WTC11 (cell line): Measurements from ENCODE around the gene REN. TPM values are rescaled to one million over a fixed set of nuclear protein-coding genes. Genes with fewer than 3 reads are reported as not detected.

Experiments
- ATAC-seq: fragments of 200-7000 bp; cut with Tn5 transposase; 2 replicates; pipeline ENCODE4 v1.10.0; 2021; ENCODE audit warnings: mild to moderate bottlenecking, moderate library complexity
- CTCF ChIA-PET: fragments of 300-600 bp; sonication (Branson Sonifier 250); formaldehyde crosslinking; loops from one replicate; lab custom pipeline; 2021; ENCODE audit warnings: antibody characterized with exemption; lab: Charles Lee
- POLR2A ChIA-PET: fragments of 350-600 bp; sonication (Branson Sonifier 250); formaldehyde crosslinking; loops from one replicate; lab custom pipeline; 2021; ENCODE audit warnings: antibody characterized with exemption; lab: Charles Lee
- DNase-seq: peaks from one replicate; pipeline ENCODE4 v3.0.0; 2021; ENCODE audit warnings: low spot score
- H3K27ac Mint-ChIP-seq: 2 replicates; pipeline ENCODE4 v1.8.0; 2021; ENCODE audit warnings: mixed read lengths
- H3K27me3 Mint-ChIP-seq: 2 replicates; pipeline ENCODE4 v1.8.0; 2021; ENCODE audit warnings: low read depth, mild to moderate bottlenecking, moderate library complexity, mixed read lengths
- H3K36me3 Mint-ChIP-seq: 2 replicates; pipeline ENCODE4 v1.8.0; 2021; ENCODE audit warnings: mixed read lengths
- H3K4me1 Mint-ChIP-seq: 2 replicates; pipeline ENCODE4 v1.8.0; 2022; ENCODE audit warnings: mixed read lengths
- H3K4me3 Mint-ChIP-seq: 2 replicates; pipeline ENCODE4 v1.8.0; 2021; ENCODE audit warnings: mild to moderate bottlenecking, moderate library complexity, mixed read lengths
- H3K9me3 Mint-ChIP-seq: 2 replicates; pipeline ENCODE4 v1.8.0; 2021; ENCODE audit warnings: mixed read lengths
- CBFB ChIP-seq: sonication (generic); formaldehyde crosslinking; IDR thresholded peaks from 2 replicates; pipeline ENCODE4 v1.8.1; 2022; ENCODE audit warnings: mild to moderate bottlenecking, low read depth, missing genetic modification reagents
- CREM ChIP-seq: sonication (generic); formaldehyde crosslinking; IDR thresholded peaks from 2 replicates; pipeline ENCODE4 v1.8.1; 2022; ENCODE audit warnings: mild to moderate bottlenecking, missing genetic modification reagents, moderate library complexity
- ELF4 ChIP-seq: sonication (generic); formaldehyde crosslinking; IDR thresholded peaks from 2 replicates; pipeline ENCODE4 v1.8.1; 2022; ENCODE audit warnings: low read depth, mild to moderate bottlenecking, moderate library complexity, missing genetic modification reagents
- ETV6 ChIP-seq: sonication (generic); formaldehyde crosslinking; IDR thresholded peaks from 2 replicates; pipeline ENCODE4 v1.8.1; 2022; ENCODE audit warnings: mild to moderate bottlenecking, missing genetic modification reagents
- FOXJ3 ChIP-seq: sonication (generic); formaldehyde crosslinking; IDR thresholded peaks from 2 replicates; pipeline ENCODE4 v1.9.0; 2021; ENCODE audit warnings: missing genetic modification reagents, mild to moderate bottlenecking, borderline replicate concordance
- GRHL2 ChIP-seq: fragments of 250-450 bp; sonication (Bioruptor Pico); IDR thresholded peaks from 2 replicates; pipeline ENCODE4 v1.8.0; 2022; ENCODE audit warnings: mild to moderate bottlenecking, moderate library complexity; ENCODE audit not compliant: insufficient replicate concordance, severe bottlenecking
- GTF2I ChIP-seq: fragments of 250-450 bp; sonication (Bioruptor Pico); conservative IDR thresholded peaks from 2 replicates; pipeline ENCODE4 v1.4.0; 2021; ENCODE audit warnings: mild to moderate bottlenecking
- JUN ChIP-seq: sonication (generic); formaldehyde crosslinking; IDR thresholded peaks from 2 replicates; pipeline ENCODE4 v1.8.0; 2023; ENCODE audit warnings: mild to moderate bottlenecking, missing genetic modification reagents
- NFATC4 ChIP-seq: fragments of 250-450 bp; sonication (Bioruptor Pico); IDR thresholded peaks from 2 replicates; pipeline ENCODE4 v1.9.0; 2021; ENCODE audit warnings: mild to moderate bottlenecking
- NR3C1 ChIP-seq: sonication (generic); formaldehyde crosslinking; conservative IDR thresholded peaks from 2 replicates; pipeline ENCODE4 v1.8.1; 2023; ENCODE audit warnings: low read depth, mild to moderate bottlenecking, missing genetic modification reagents
- PRRX2 ChIP-seq: fragments of 250-450 bp; sonication (Bioruptor Pico); IDR thresholded peaks from 2 replicates; pipeline ENCODE4 v1.8.0; 2021; ENCODE audit warnings: mild to moderate bottlenecking
- RELA ChIP-seq: sonication (generic); formaldehyde crosslinking; IDR thresholded peaks from 2 replicates; pipeline ENCODE4 v1.8.1; 2022; ENCODE audit warnings: missing genetic modification reagents, mild to moderate bottlenecking, borderline replicate concordance
- SMAD4 ChIP-seq: sonication (generic); formaldehyde crosslinking; IDR thresholded peaks from 2 replicates; pipeline ENCODE4 v1.8.0; 2022; ENCODE audit warnings: mild to moderate bottlenecking, missing genetic modification reagents
- TEAD4 ChIP-seq: sonication (generic); formaldehyde crosslinking; IDR thresholded peaks from 2 replicates; pipeline ENCODE4 v1.8.0; 2022; ENCODE audit warnings: mild to moderate bottlenecking, missing genetic modification reagents
- TP53 ChIP-seq: sonication (generic); formaldehyde crosslinking; IDR thresholded peaks from 2 replicates; pipeline ENCODE4 v1.8.1; 2023; ENCODE audit warnings: mild to moderate bottlenecking, missing genetic modification reagents
- ZNF219 ChIP-seq: sonication (generic); formaldehyde crosslinking; IDR thresholded peaks from 2 replicates; pipeline ENCODE4 v1.8.0; 2023; ENCODE audit warnings: missing genetic modification reagents, mild to moderate bottlenecking, borderline replicate concordance
- ZNF416 ChIP-seq: fragments of 250-450 bp; sonication (Bioruptor Pico); IDR thresholded peaks from 2 replicates; pipeline ENCODE4 v1.9.0; 2021; ENCODE audit warnings: mild to moderate bottlenecking, inconsistent platforms
- total RNA-seq: library from RNA; stranded (reverse); gene quantifications from 3 replicates; pipeline ENCODE4 v1.2.3, GENCODE V29; 2021
- TF ChIP-seq, protein P1 (sequence below): sonication (generic); formaldehyde crosslinking; IDR thresholded peaks from 2 replicates; pipeline ENCODE4 v1.8.1; 2022; ENCODE audit warnings: low read depth, mild to moderate bottlenecking, moderate library complexity, missing genetic modification reagents, borderline replicate concordance
- TF ChIP-seq, protein P2 (sequence below): sonication (generic); formaldehyde crosslinking; IDR thresholded peaks from 2 replicates; pipeline ENCODE4 v1.8.0; 2022; ENCODE audit warnings: mild to moderate bottlenecking, missing genetic modification reagents
- TF ChIP-seq, protein P3 (sequence below): sonication (generic); formaldehyde crosslinking; conservative IDR thresholded peaks from 2 replicates; pipeline ENCODE4 v1.8.1; 2022; ENCODE audit warnings: mild to moderate bottlenecking, missing genetic modification reagents
- TF ChIP-seq, protein P4 (sequence below): sonication (generic); formaldehyde crosslinking; IDR thresholded peaks from 2 replicates; pipeline ENCODE4 v1.8.1; 2022; ENCODE audit warnings: missing genetic modification reagents, borderline replicate concordance
- TF ChIP-seq, protein P5 (sequence below): fragments of 250-450 bp; sonication (Bioruptor Pico); IDR thresholded peaks from 2 replicates; pipeline ENCODE4 v1.9.0; 2021; ENCODE audit warnings: moderate library complexity, mild to moderate bottlenecking, inconsistent platforms, borderline replicate concordance
- TF ChIP-seq, protein P6 (sequence below): sonication (generic); formaldehyde crosslinking; IDR thresholded peaks from 2 replicates; pipeline ENCODE4 v1.8.0; 2022; ENCODE audit warnings: mild to moderate bottlenecking, missing genetic modification reagents
- TF ChIP-seq, protein P7 (sequence below): fragments of 250-450 bp; sonication (Bioruptor Pico); conservative IDR thresholded peaks from 2 replicates; pipeline ENCODE4 v1.9.0; 2021; ENCODE audit warnings: mild to moderate bottlenecking
- TF ChIP-seq, protein P8 (sequence below): fragments of 200-600 bp; IDR thresholded peaks from 2 replicates; pipeline ENCODE4 v1.8.0; 2022; ENCODE audit warnings: antibody characterized with exemption

Gene REN
- total RNA-seq, 1 experiment from 2014 or later = not detected

DNA sequence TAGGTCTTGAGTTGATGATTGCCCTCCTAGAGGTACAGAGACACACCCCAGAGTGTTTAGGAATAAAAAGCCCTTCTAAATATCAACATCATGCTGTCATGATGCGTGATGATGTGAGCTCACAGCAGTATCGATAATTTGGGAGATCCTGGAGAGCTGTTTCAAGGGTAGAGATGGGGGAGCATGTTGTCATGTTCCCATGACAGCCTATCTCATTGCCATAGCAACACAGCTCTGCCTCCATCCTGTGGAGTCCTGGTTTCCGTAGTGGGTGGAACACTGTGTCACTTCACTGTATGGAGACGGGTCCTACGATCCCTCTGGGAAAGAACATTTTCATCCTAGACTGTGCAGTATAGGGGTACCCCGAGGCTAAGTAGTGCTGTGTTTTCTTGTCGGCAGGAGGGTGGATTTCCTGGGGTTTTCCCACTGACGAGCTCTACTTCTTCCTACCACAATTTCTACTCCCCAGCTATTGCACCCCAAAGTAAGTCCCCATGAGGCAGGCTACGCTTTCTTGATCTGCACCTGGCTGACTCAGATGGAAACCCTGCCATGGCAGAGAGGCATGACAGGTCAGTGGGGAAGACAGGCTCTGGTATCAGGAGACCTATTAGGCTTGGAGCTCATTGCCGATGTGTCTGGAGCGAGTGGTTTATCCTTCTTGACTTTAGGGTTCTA is 23.0 kb upstream of the REN start:
- H3K27ac Mint-ChIP-seq = no peak overlapping the region
- ChIA-PET POLR2A (no interaction called here), CTCF (interaction anchor here (0.8 to 5.3 kb wide), 7 partner anchors 12 to 209 kb away, joined by 3 to 68 read pairs (median 11); partner anchors contain the start of genes ETNK2 and GOLT1A)
- H3K27me3 Mint-ChIP-seq = peaks cover 66% of the 10 kb centered on the region
- ATAC-seq (no peak), DNase-seq (no peak)
- no peak for TF ChIP-seq PRRX2 (CRISPR knock-in tag)
- no peak for TF ChIP-seq ETV6 (CRISPR knock-in tag)
- TF ChIP-seq, protein P1, sequence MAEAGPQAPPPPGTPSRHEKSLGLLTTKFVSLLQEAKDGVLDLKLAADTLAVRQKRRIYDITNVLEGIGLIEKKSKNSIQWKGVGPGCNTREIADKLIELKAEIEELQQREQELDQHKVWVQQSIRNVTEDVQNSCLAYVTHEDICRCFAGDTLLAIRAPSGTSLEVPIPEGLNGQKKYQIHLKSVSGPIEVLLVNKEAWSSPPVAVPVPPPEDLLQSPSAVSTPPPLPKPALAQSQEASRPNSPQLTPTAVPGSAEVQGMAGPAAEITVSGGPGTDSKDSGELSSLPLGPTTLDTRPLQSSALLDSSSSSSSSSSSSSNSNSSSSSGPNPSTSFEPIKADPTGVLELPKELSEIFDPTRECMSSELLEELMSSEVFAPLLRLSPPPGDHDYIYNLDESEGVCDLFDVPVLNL (CRISPR knock-in tag) = no peak
- TF ChIP-seq TP53 (CRISPR knock-in tag) = no peak
- no peak for TF ChIP-seq JUN (CRISPR knock-in tag)
- TF ChIP-seq GRHL2 (CRISPR knock-in tag) = no peak
- TF ChIP-seq, protein P2, sequence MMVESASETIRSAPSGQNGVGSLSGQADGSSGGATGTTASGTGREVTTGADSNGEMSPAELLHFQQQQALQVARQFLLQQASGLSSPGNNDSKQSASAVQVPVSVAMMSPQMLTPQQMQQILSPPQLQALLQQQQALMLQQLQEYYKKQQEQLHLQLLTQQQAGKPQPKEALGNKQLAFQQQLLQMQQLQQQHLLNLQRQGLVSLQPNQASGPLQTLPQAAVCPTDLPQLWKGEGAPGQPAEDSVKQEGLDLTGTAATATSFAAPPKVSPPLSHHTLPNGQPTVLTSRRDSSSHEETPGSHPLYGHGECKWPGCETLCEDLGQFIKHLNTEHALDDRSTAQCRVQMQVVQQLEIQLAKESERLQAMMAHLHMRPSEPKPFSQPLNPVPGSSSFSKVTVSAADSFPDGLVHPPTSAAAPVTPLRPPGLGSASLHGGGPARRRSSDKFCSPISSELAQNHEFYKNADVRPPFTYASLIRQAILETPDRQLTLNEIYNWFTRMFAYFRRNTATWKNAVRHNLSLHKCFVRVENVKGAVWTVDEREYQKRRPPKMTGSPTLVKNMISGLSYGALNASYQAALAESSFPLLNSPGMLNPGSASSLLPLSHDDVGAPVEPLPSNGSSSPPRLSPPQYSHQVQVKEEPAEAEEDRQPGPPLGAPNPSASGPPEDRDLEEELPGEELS (CRISPR knock-in tag) = no peak
- TF ChIP-seq TEAD4 = no peak
- TF ChIP-seq NFATC4 = no peak
- TF ChIP-seq FOXJ3 (CRISPR knock-in tag) = no peak
- TF ChIP-seq RELA (CRISPR knock-in tag) = no peak
- TF ChIP-seq, protein P3, sequence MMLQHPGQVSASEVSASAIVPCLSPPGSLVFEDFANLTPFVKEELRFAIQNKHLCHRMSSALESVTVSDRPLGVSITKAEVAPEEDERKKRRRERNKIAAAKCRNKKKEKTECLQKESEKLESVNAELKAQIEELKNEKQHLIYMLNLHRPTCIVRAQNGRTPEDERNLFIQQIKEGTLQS (CRISPR knock-in tag) = no peak
- TF ChIP-seq ELF4 = no peak
- TF ChIP-seq, protein P4, sequence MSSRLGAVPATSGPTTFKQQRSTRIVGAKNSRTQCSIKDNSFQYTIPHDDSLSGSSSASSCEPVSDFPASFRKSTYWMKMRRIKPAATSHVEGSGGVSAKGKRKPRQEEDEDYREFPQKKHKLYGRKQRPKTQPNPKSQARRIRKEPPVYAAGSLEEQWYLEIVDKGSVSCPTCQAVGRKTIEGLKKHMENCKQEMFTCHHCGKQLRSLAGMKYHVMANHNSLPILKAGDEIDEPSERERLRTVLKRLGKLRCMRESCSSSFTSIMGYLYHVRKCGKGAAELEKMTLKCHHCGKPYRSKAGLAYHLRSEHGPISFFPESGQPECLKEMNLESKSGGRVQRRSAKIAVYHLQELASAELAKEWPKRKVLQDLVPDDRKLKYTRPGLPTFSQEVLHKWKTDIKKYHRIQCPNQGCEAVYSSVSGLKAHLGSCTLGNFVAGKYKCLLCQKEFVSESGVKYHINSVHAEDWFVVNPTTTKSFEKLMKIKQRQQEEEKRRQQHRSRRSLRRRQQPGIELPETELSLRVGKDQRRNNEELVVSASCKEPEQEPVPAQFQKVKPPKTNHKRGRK (CRISPR knock-in tag) = no peak
- H3K36me3 Mint-ChIP-seq = no peaks in the 10 kb centered on the region
- H3K4me3 Mint-ChIP-seq = no peak overlapping the region
- no peaks in the 10 kb centered on the region for H3K9me3 Mint-ChIP-seq
- peaks cover 8% of the 10 kb centered on the region for H3K4me1 Mint-ChIP-seq

DNA sequence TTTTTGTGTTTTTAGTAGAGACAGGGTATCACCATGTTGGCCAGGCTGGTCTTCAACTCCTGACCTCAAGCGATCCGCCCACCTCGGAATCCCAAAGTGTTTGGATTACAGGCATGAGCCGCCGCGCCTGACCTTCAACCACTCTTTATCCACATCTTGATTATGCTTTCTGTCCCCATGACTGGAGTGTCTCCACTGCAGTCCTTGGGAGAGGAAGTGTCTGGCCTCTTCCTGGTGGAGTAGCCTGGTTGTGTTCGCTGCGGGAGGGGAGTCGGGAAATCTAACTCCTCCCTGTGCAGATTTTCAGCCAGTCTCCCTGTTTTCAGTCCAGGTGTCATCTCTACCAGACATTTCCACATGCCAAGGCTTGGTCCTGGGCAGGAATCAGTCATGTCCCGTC is 20.5 kb upstream of the REN start:
- Mint-ChIP-seq H3K4me1 (peaks cover 8% of the 10 kb centered on the region), H3K27me3 (peaks cover 48% of the 10 kb centered on the region), H3K4me3 (no peak overlapping the region), H3K9me3 (no peaks in the 10 kb centered on the region), H3K36me3 (no peaks in the 10 kb centered on the region), H3K27ac (no peak overlapping the region)
- ATAC-seq (no peak), DNase-seq (no peak)
- CTCF ChIA-PET = no interaction called here
- POLR2A ChIA-PET = no interaction called here
- no peak for TF ChIP-seq GTF2I (CRISPR knock-in tag)
- TF ChIP-seq, protein P3 (CRISPR knock-in tag) = no peak
- TF ChIP-seq RELA (CRISPR knock-in tag) = no peak
- no peak for TF ChIP-seq NR3C1 (CRISPR knock-in tag)
- no peak for TF ChIP-seq CREM (CRISPR knock-in tag)
- TF ChIP-seq ZNF219 (CRISPR knock-in tag) = no peak
- TF ChIP-seq, protein P5, sequence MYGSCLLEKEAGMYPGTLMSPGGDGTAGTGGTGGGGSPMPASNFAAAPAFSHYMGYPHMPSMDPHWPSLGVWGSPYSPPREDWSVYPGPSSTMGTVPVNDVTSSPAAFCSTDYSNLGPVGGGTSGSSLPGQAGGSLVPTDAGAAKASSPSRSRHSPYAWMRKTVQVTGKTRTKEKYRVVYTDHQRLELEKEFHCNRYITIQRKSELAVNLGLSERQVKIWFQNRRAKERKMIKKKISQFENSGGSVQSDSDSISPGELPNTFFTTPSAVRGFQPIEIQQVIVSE = no peak
- TF ChIP-seq CBFB (CRISPR knock-in tag) = no peak
- TF ChIP-seq ZNF416 (CRISPR knock-in tag) = no peak
- TF ChIP-seq TEAD4 = no peak
- TF ChIP-seq, protein P6, sequence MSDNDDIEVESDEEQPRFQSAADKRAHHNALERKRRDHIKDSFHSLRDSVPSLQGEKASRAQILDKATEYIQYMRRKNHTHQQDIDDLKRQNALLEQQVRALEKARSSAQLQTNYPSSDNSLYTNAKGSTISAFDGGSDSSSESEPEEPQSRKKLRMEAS (CRISPR knock-in tag) = no peak
- TF ChIP-seq, protein P7, sequence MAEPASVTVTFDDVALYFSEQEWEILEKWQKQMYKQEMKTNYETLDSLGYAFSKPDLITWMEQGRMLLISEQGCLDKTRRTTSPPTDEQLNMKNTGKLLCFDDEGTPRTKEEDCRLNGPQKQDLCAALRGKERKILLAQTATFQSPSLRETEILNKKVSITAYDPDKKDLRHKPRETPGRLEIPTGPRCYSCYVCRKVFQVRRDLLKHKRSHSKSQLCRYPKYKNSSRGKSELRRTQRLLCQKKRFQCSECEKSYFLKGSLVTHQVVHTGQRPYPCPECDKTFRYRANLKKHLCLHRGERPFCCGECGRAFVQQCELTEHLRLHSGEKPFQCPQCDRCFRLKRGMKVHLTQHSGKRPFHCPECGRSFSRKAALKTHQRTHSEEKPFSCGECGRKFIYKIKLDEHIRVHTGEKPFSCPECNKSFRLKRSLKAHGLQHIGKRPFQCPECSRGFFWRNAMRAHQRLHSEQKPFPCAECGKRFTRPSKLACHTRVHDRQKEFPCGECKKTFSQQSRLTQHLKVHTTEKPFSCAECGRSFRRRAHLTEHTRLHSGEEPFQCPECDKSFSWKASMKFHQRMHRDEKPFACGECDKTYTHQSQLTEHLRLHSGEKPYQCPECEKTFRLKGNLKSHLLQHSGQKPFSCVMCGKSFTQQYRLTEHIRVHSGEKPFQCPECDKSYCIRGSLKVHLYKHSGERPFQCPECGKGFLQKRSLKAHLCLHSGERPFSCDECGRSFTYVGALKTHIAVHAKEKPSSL (CRISPR knock-in tag) = no peak
- TF ChIP-seq, protein P8, sequence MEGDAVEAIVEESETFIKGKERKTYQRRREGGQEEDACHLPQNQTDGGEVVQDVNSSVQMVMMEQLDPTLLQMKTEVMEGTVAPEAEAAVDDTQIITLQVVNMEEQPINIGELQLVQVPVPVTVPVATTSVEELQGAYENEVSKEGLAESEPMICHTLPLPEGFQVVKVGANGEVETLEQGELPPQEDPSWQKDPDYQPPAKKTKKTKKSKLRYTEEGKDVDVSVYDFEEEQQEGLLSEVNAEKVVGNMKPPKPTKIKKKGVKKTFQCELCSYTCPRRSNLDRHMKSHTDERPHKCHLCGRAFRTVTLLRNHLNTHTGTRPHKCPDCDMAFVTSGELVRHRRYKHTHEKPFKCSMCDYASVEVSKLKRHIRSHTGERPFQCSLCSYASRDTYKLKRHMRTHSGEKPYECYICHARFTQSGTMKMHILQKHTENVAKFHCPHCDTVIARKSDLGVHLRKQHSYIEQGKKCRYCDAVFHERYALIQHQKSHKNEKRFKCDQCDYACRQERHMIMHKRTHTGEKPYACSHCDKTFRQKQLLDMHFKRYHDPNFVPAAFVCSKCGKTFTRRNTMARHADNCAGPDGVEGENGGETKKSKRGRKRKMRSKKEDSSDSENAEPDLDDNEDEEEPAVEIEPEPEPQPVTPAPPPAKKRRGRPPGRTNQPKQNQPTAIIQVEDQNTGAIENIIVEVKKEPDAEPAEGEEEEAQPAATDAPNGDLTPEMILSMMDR = no peak
- no peak for TF ChIP-seq ELF4
- no peak for TF ChIP-seq SMAD4
